Liver (tissue), 9 donors: ENCODE results near the gene RSRC1. TPM values are rescaled to one million over a fixed set of nuclear protein-coding genes. Genes with fewer than 3 reads are reported as not detected.
"Not testable (repeated sequence)": the region's sequence is repeated elsewhere in the genome, so short reads cannot be mapped to it uniquely, and the experiment has no call there.

ENCODE experiments used
- DNase-seq: peaks from one replicate; pipeline ENCODE4 v3.0.0-alpha.2; 2017; ENCODE audit warnings: low spot score
- H3K27ac ChIP-seq, 2 donors: one replicate each; pipeline ENCODE4 v1.7.0; 2013; ENCODE audit warnings: inconsistent platforms in 2 of 2, low read length in 2 of 2, control low read depth in 1 of 2, low read depth in 1 of 2, mild to moderate bottlenecking in 1 of 2
- H3K27me3 ChIP-seq, 4 donors: one replicate each; pipeline versions ENCODE4 v1.6.1 to v1.7.0; 2013; ENCODE audit warnings: low read length in 3 of 4, inconsistent platforms in 1 of 4, mild to moderate bottlenecking in 1 of 4, moderate library complexity in 1 of 4; ENCODE audit not compliant: control insufficient read depth in 4 of 4, insufficient read depth in 4 of 4
- H3K36me3 ChIP-seq, 4 donors: one replicate each; pipeline versions ENCODE4 v1.6.1 to v1.7.0; 2013; ENCODE audit warnings: low read length in 3 of 4, mild to moderate bottlenecking in 3 of 4, low read depth in 1 of 4, moderate library complexity in 1 of 4; ENCODE audit not compliant: control insufficient read depth in 4 of 4, insufficient read depth in 3 of 4
- H3K4me1 ChIP-seq, 4 donors: one replicate each; pipeline versions ENCODE4 v1.6.1 to v1.7.0; 2013; ENCODE audit warnings: low read length in 3 of 4, mild to moderate bottlenecking in 3 of 4, moderate library complexity in 1 of 4; ENCODE audit not compliant: control insufficient read depth in 4 of 4, insufficient read depth in 4 of 4
- H3K4me3 ChIP-seq, 3 donors: one replicate each; pipeline versions ENCODE4 v1.6.1 to v1.7.0; 2013; ENCODE audit warnings: low read length in 3 of 3, control low read depth in 1 of 3, low read depth in 1 of 3, mild to moderate bottlenecking in 1 of 3
- H3K9ac ChIP-seq, 2 donors: one replicate each; pipeline ENCODE4 v1.7.0; 2013; ENCODE audit warnings: low read length in 2 of 2, mild to moderate bottlenecking in 2 of 2, moderate library complexity in 2 of 2, control low read depth in 1 of 2, low read depth in 1 of 2
- H3K9me3 ChIP-seq, 4 donors: one replicate each; pipeline versions ENCODE4 v1.6.1 to v1.7.0; 2013; ENCODE audit warnings: low read length in 3 of 4; ENCODE audit not compliant: control insufficient read depth in 4 of 4
- ATF3 ChIP-seq: IDR thresholded peaks from 2 replicates; pipeline ENCODE4 v1.6.1; 2016; ENCODE audit warnings: antibody characterized with exemption
- EGR1 ChIP-seq, 2 donors: IDR thresholded peaks; 2 replicates each; pipeline ENCODE4 v1.6.1; 2016 to 2018; ENCODE audit warnings: antibody characterized with exemption in 2 of 2, low read depth in 2 of 2
- FOXA1 ChIP-seq: IDR thresholded peaks from 2 replicates; pipeline ENCODE4 v1.6.1; 2016; ENCODE audit warnings: antibody characterized with exemption
- FOXA2 ChIP-seq: IDR thresholded peaks from 2 replicates; pipeline ENCODE4 v1.6.1; 2016; ENCODE audit warnings: antibody characterized with exemption
- GABPA ChIP-seq, 2 donors: IDR thresholded peaks in 1 of 2; conservative IDR thresholded peaks in 1 of 2; 2 replicates each; pipeline ENCODE4 v1.6.1; 2016; ENCODE audit warnings: antibody characterized with exemption in 2 of 2, mild to moderate bottlenecking in 1 of 2, moderate library complexity in 1 of 2
- HNF4A ChIP-seq, 2 donors: conservative IDR thresholded peaks; 2 replicates each; pipeline ENCODE4 v1.6.1; 2016; ENCODE audit warnings: antibody characterized with exemption in 2 of 2, mild to moderate bottlenecking in 2 of 2
- HNF4G ChIP-seq: IDR thresholded peaks from 2 replicates; pipeline ENCODE4 v1.6.1; 2016; ENCODE audit warnings: antibody characterized with exemption
- JUND ChIP-seq, 2 donors: IDR thresholded peaks; 2 replicates each; pipeline ENCODE4 v1.6.1; 2016; ENCODE audit warnings: antibody characterized with exemption in 2 of 2
- MAX ChIP-seq: IDR thresholded peaks from 2 replicates; pipeline ENCODE4 v1.6.1; 2016; ENCODE audit warnings: antibody characterized with exemption
- NR2F2 ChIP-seq: IDR thresholded peaks from 2 replicates; pipeline ENCODE4 v1.6.1; 2016; ENCODE audit warnings: antibody characterized with exemption
- SP1 ChIP-seq: IDR thresholded peaks from 2 replicates; pipeline ENCODE4 v1.6.1; 2018; ENCODE audit warnings: antibody characterized with exemption, mild to moderate bottlenecking
- TAF1 ChIP-seq: conservative IDR thresholded peaks from 2 replicates; pipeline ENCODE4 v1.6.1; 2016; ENCODE audit warnings: antibody characterized with exemption, mild to moderate bottlenecking
- YY1 ChIP-seq: IDR thresholded peaks from 2 replicates; pipeline ENCODE4 v1.6.1; 2016; ENCODE audit warnings: antibody characterized with exemption, mild to moderate bottlenecking
- WGBS: extraction: QIAGEN DNeasy Blood & Tissue Kit; methylation state at CpG from one replicate; pipeline ENCODE4 v1.1.7; 2013; 5-methylcytosine and 5-hydroxymethylcytosine counted together
- polyA plus RNA-seq, 2 donors: library from polyadenylated mRNA; stranded (reverse) in 1 of 2; unstranded in 1 of 2; fragments of 200-250 nt in 1 of 2; fragments of >200 nt in 1 of 2; fragmentation: Nextera tagmentation in 1 of 2; extraction: Ambion mirVana in 1 of 2; gene quantifications; one replicate each; pipeline versions ENCODE4 v1.2.1 to v1.2.3, GENCODE V29; 2013 to 2015
- total RNA-seq, 2 donors: library from RNA; depleted of rRNA; stranded (reverse); fragments of >200 nt; gene quantifications; one replicate each; pipeline ENCODE4 v1.2.3, GENCODE V29; 2014
- TF ChIP-seq, protein P1 (sequence below): IDR thresholded peaks from 2 replicates; pipeline ENCODE4 v1.6.1; 2016; ENCODE audit warnings: antibody characterized with exemption
- TF ChIP-seq, protein P2 (sequence below): fragments of 150-350 bp; IDR thresholded peaks from 2 replicates; pipeline ENCODE4 v1.5.1; 2017; ENCODE audit warnings: improper control_type of control experiment, low read depth, low read length; ENCODE audit not compliant: missing input control
- TF ChIP-seq, protein P3 (sequence below): IDR thresholded peaks from 2 replicates; pipeline ENCODE4 v1.6.1; 2016; ENCODE audit warnings: antibody characterized with exemption, mild to moderate bottlenecking
- donor health status: healthy.
- donor health status: healthy.
- donor health status: healthy.
- donor health status: healthy.
- donor health status: healthy.

RSRC1 gene
- total and polyA plus RNA-seq, 4 donors = 7.2 to 30.3 (median 20.7) TPM

DNA sequence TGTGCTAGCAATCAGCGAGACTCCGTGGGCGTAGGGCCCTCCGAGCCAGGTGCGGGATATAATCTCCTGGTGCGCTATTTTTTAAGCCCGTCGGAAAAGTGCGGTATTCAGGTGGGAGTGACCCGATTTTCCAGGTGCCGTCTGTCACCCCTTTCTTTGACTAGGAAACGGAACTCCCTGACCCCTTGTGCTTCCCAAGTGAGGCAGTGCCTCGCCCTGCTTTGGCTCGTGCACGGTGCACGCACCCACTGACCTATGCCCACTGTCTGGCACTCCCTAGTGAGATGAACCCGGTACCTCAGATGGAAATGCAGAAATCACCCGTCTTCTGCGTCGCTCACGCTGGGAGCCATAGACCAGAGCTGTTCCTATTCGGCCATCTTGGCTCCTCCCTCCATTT is 406.8 kb downstream of the RSRC1 start:
- 96% methylated on average over 22 of the region's 22 CpGs for WGBS
- H3K27ac ChIP-seq, H3K4me1 ChIP-seq, H3K27me3 ChIP-seq, H3K4me3 ChIP-seq, DNase-seq, H3K36me3 ChIP-seq, H3K9me3 ChIP-seq, H3K9ac ChIP-seq: not testable (repeated sequence)

DNA sequence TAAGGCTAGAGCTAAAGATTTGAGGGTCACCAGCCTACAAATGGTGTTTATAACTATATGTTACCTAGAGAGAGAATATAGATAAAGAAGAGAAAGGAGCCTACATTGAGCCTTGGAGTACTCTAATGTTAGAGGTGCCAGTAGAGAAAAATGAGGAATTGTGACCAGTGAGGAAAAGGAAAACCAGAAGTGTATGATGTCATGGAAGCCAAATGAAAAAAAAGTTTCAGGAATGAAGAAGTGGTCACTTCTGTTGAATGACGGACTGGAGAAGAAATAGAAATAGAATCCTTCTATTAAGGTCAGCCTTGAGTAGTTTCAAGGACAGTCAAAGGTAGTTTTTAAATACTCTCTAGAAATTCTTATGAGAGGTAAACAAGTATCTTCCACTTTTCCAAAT is 409.9 kb downstream of the RSRC1 start:
- no peak for TF ChIP-seq YY1
- no peak for TF ChIP-seq MAX
- TF ChIP-seq, protein P1, sequence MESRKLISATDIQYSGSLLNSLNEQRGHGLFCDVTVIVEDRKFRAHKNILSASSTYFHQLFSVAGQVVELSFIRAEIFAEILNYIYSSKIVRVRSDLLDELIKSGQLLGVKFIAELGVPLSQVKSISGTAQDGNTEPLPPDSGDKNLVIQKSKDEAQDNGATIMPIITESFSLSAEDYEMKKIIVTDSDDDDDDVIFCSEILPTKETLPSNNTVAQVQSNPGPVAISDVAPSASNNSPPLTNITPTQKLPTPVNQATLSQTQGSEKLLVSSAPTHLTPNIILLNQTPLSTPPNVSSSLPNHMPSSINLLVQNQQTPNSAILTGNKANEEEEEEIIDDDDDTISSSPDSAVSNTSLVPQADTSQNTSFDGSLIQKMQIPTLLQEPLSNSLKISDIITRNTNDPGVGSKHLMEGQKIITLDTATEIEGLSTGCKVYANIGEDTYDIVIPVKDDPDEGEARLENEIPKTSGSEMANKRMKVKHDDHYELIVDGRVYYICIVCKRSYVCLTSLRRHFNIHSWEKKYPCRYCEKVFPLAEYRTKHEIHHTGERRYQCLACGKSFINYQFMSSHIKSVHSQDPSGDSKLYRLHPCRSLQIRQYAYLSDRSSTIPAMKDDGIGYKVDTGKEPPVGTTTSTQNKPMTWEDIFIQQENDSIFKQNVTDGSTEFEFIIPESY = no peak
- no peak for TF ChIP-seq NR2F2
- TF ChIP-seq HNF4A (conservative IDR thresholded peaks at IDR 0.05) = no peak
- no peak for TF ChIP-seq SP1
- TF ChIP-seq GABPA (IDR thresholded peaks at IDR 0.05 in 1 of 2, conservative IDR thresholded peaks at IDR 0.05 in 1 of 2) = no peak
- TF ChIP-seq ATF3 = no peak
- TF ChIP-seq, protein P2, sequence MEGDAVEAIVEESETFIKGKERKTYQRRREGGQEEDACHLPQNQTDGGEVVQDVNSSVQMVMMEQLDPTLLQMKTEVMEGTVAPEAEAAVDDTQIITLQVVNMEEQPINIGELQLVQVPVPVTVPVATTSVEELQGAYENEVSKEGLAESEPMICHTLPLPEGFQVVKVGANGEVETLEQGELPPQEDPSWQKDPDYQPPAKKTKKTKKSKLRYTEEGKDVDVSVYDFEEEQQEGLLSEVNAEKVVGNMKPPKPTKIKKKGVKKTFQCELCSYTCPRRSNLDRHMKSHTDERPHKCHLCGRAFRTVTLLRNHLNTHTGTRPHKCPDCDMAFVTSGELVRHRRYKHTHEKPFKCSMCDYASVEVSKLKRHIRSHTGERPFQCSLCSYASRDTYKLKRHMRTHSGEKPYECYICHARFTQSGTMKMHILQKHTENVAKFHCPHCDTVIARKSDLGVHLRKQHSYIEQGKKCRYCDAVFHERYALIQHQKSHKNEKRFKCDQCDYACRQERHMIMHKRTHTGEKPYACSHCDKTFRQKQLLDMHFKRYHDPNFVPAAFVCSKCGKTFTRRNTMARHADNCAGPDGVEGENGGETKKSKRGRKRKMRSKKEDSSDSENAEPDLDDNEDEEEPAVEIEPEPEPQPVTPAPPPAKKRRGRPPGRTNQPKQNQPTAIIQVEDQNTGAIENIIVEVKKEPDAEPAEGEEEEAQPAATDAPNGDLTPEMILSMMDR = no peak
- TF ChIP-seq, protein P3, sequence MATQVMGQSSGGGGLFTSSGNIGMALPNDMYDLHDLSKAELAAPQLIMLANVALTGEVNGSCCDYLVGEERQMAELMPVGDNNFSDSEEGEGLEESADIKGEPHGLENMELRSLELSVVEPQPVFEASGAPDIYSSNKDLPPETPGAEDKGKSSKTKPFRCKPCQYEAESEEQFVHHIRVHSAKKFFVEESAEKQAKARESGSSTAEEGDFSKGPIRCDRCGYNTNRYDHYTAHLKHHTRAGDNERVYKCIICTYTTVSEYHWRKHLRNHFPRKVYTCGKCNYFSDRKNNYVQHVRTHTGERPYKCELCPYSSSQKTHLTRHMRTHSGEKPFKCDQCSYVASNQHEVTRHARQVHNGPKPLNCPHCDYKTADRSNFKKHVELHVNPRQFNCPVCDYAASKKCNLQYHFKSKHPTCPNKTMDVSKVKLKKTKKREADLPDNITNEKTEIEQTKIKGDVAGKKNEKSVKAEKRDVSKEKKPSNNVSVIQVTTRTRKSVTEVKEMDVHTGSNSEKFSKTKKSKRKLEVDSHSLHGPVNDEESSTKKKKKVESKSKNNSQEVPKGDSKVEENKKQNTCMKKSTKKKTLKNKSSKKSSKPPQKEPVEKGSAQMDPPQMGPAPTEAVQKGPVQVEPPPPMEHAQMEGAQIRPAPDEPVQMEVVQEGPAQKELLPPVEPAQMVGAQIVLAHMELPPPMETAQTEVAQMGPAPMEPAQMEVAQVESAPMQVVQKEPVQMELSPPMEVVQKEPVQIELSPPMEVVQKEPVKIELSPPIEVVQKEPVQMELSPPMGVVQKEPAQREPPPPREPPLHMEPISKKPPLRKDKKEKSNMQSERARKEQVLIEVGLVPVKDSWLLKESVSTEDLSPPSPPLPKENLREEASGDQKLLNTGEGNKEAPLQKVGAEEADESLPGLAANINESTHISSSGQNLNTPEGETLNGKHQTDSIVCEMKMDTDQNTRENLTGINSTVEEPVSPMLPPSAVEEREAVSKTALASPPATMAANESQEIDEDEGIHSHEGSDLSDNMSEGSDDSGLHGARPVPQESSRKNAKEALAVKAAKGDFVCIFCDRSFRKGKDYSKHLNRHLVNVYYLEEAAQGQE = no peak
- TF ChIP-seq FOXA1 = no peak
- no peak for TF ChIP-seq TAF1
- no peak for TF ChIP-seq JUND (IDR thresholded peaks at IDR 0.05)
- TF ChIP-seq HNF4G = no peak
- no peak for TF ChIP-seq FOXA2
- TF ChIP-seq EGR1 (IDR thresholded peaks at IDR 0.05; ENCODE audit: low read depth in 2 of 2) = no peak
- no peak overlapping the region for H3K4me3 ChIP-seq
- H3K36me3 ChIP-seq = no peaks in the 10 kb centered on the region
- no peaks in the 10 kb centered on the region for H3K4me1 ChIP-seq
- H3K27ac ChIP-seq = no peak overlapping the region
- H3K9me3 ChIP-seq = no peaks in the 10 kb centered on the region
- no peak overlapping the region for H3K9ac ChIP-seq
- no peak for DNase-seq
- H3K27me3 ChIP-seq = no peaks in the 10 kb centered on the region
- 82% methylated on average over 1 of the region's 1 CpG for WGBS
